HCT116 (cell line): Measurements from ENCODE around the gene STX12. TPM values are rescaled to one million over a fixed set of nuclear protein-coding genes. Genes with fewer than 3 reads are reported as not detected.

ENCODE experiments used
- ATAC-seq: fragments of 200-7000 bp; cut with Tn5 transposase; 2 replicates; pipeline ENCODE4 v1.9.1; 2020; ENCODE audit warnings: mild to moderate bottlenecking, moderate library complexity
- BruUV-seq: library from RNA; stranded (reverse); fragments of 400-500 nt; replicated peaks from 2 replicates; lab custom pipeline; 2021; lab: Mats Ljungman, UMichigan
- CTCF ChIA-PET: fragments of 300-600 bp; sonication (Branson Sonifier 250); formaldehyde crosslinking; loops from one replicate; lab custom pipeline; 2021; ENCODE audit warnings: antibody characterized with exemption; lab: Charles Lee
- POLR2A ChIA-PET: fragments of 300-600, 350-600 bp; sonication (Branson Sonifier 250); formaldehyde crosslinking; loops from one replicate; lab custom pipeline; 2021; ENCODE audit warnings: antibody characterized with exemption; lab: Charles Lee
- RAD21 ChIA-PET, 2 experiments: fragments of 300-600 bp; sonication (Branson Sonifier 250); formaldehyde crosslinking; loops; one replicate each; lab custom pipeline; 2023; ENCODE audit warnings: low total read pairs in 2 of 2; ENCODE audit not compliant: uncharacterized antibody in 2 of 2, unreplicated experiment in 2 of 2, low non-redundant PET in 1 of 2; lab: Charles Lee
- DNase-seq: peaks from one replicate; pipeline ENCODE4 v3.0.0-alpha.2; 2010; ENCODE audit warnings: low read depth, low spot score
- H2AFZ ChIP-seq: fragments of 200-600 bp; shearing (Covaris generic), sonication (generic); 2 replicates; pipeline ENCODE4 v1.6.1; 2017; ENCODE audit warnings: low read depth, mixed run types, mixed read lengths, antibody characterized with exemption, low read length; ENCODE audit not compliant: poor library complexity, severe bottlenecking
- H3K27ac ChIP-seq: 2 replicates; pipeline ENCODE4 v1.5.1; 2012; ENCODE audit warnings: low read depth, low read length
- H3K27me3 ChIP-seq: fragments of 200-600 bp; sonication (generic); 2 replicates; pipeline ENCODE4 v1.6.1; 2016; ENCODE audit warnings: mixed run types, low read length, mixed read lengths; ENCODE audit not compliant: insufficient read depth
- H3K36me3 ChIP-seq, 2 experiments: fragments of 200-500 bp in 1 of 2; fragments of 200-600 bp in 1 of 2; sonication (Bioruptor generic) in 1 of 2; sonication (generic) in 1 of 2; 2 replicates each; pipeline versions ENCODE4 v1.5.1 to v1.6.1; 2014 to 2016; ENCODE audit warnings: low read length in 2 of 2, inconsistent platforms in 1 of 2, mixed read lengths in 1 of 2, mixed run types in 1 of 2; ENCODE audit not compliant: insufficient read depth in 2 of 2, control insufficient read depth in 1 of 2
- H3K4me1 ChIP-seq, 2 experiments: fragments of 200-600 bp in 1 of 2; sonication (generic) in 1 of 2; 2 replicates each; pipeline versions ENCODE4 v1.5.1 to v1.6.1; 2012 to 2017; ENCODE audit warnings: low read length in 2 of 2, inconsistent platforms in 1 of 2, mild to moderate bottlenecking in 1 of 2, mixed read lengths in 1 of 2, mixed run types in 1 of 2, moderate library complexity in 1 of 2; ENCODE audit not compliant: insufficient read depth in 2 of 2, control insufficient read depth in 1 of 2
- H3K4me2 ChIP-seq: fragments of 200-600 bp; sonication (generic); 2 replicates; pipeline ENCODE4 v1.6.1; 2017; ENCODE audit warnings: mixed run types, low read length, mixed read lengths
- H3K4me3 ChIP-seq, 2 experiments: fragments of 200-600 bp in 1 of 2; sonication (generic) in 1 of 2; replicated peaks in 1 of 2; 2 replicates each; pipeline ENCODE4 v1.5.1; 2011 to 2016; ENCODE audit warnings: low read length in 2 of 2, control low read depth in 1 of 2, low read depth in 1 of 2, mild to moderate bottlenecking in 1 of 2, mixed read lengths in 1 of 2, mixed run types in 1 of 2
- H3K79me2 ChIP-seq: fragments of 200-600 bp; sonication (generic); 2 replicates; pipeline ENCODE4 v1.6.1; 2017; ENCODE audit warnings: mild to moderate bottlenecking, mixed run types, low read length, moderate library complexity, mixed read lengths; ENCODE audit not compliant: insufficient read depth
- H3K9ac ChIP-seq: fragments of 200-600 bp; sonication (generic); 2 replicates; pipeline ENCODE4 v1.6.1; 2016; ENCODE audit warnings: low read length, mixed read lengths
- H3K9me2 ChIP-seq: fragments of 200-600 bp; sonication (generic), shearing (Covaris generic); 2 replicates; pipeline ENCODE4 v1.6.1; 2017; ENCODE audit warnings: mixed run types, mild to moderate bottlenecking, moderate library complexity; ENCODE audit not compliant: insufficient read depth
- H3K9me3 ChIP-seq, 2 experiments: fragments of 200-500 bp in 1 of 2; fragments of 200-600 bp in 1 of 2; sonication (Bioruptor generic) in 1 of 2; sonication (generic) in 1 of 2; 2 replicates each; pipeline ENCODE4 v1.6.1; 2014 to 2017; ENCODE audit warnings: low read length in 2 of 2, mixed read lengths in 2 of 2, inconsistent platforms in 1 of 2, low read depth in 1 of 2, mild to moderate bottlenecking in 1 of 2, mixed run types in 1 of 2, moderate library complexity in 1 of 2; ENCODE audit not compliant: control insufficient read depth in 1 of 2, insufficient read depth in 1 of 2
- H4K20me1 ChIP-seq: fragments of 200-600 bp; sonication (generic), shearing (Covaris generic); 2 replicates; pipeline ENCODE4 v1.6.1; 2017; ENCODE audit warnings: mixed run types, mild to moderate bottlenecking, moderate library complexity; ENCODE audit not compliant: insufficient read depth
- CBX3 ChIP-seq: IDR thresholded peaks from 2 replicates; pipeline ENCODE4 v1.6.1; 2012; ENCODE audit warnings: low read depth
- ELF1 ChIP-seq: IDR thresholded peaks from 2 replicates; pipeline ENCODE4 v1.6.1; 2012; ENCODE audit warnings: low read depth, borderline replicate concordance
- EZH2 ChIP-seq: fragments of 200-600 bp; sonication (generic); IDR thresholded peaks from 2 replicates; pipeline ENCODE4 v1.6.1; 2017; ENCODE audit warnings: antibody characterized with exemption, mixed run types
- EZH2phosphoT487 ChIP-seq: fragments of 200-600 bp; IDR thresholded peaks from 2 replicates; pipeline ENCODE4 v1.6.1; 2018; ENCODE audit warnings: antibody characterized with exemption, borderline replicate concordance
- POLR2A ChIP-seq: IDR thresholded peaks from 2 replicates; pipeline ENCODE4 v1.7.0; 2011; ENCODE audit warnings: borderline replicate concordance; ENCODE audit not compliant: insufficient read depth, insufficient read length; ENCODE audit errors: extremely low read depth
- RAD21 ChIP-seq: IDR thresholded peaks from 2 replicates; pipeline ENCODE4 v1.6.1; 2012; ENCODE audit warnings: low read depth, mild to moderate bottlenecking
- TCF7L2 ChIP-seq: IDR thresholded peaks from 2 replicates; pipeline ENCODE4 v1.7.0; 2011; ENCODE audit warnings: borderline replicate concordance, inconsistent platforms; ENCODE audit not compliant: insufficient read depth, insufficient read length; ENCODE audit errors: extremely low read depth
- YY1 ChIP-seq: IDR thresholded peaks from 2 replicates; pipeline ENCODE4 v1.6.1; 2011; ENCODE audit warnings: low read length, low read depth, moderate library complexity, mild to moderate bottlenecking; ENCODE audit not compliant: insufficient replicate concordance; ENCODE audit errors: extremely low read depth
- intact Hi-C: fragments of 100-400 bp; cut with micrococcal nuclease; formaldehyde crosslinking; loops from 2 replicates; pipeline ENCODE4 v1.10.0; 2022
- total RNA-seq: library from RNA; stranded (reverse); gene quantifications from one replicate; pipeline ENCODE4 v1.2.1, GENCODE V29; 2021; ENCODE audit not compliant: unreplicated experiment
- TF ChIP-seq, protein P1 (sequence below): IDR thresholded peaks from 2 replicates; pipeline ENCODE4 v1.6.1; 2011; ENCODE audit warnings: mild to moderate bottlenecking, low read length, moderate library complexity; ENCODE audit not compliant: insufficient replicate concordance; ENCODE audit errors: extremely low read depth
- TF ChIP-seq, protein P2 (sequence below): IDR thresholded peaks from 2 replicates; pipeline ENCODE4 v1.6.1; 2012

STX12 gene
- total RNA-seq, 1 experiment from 2014 or later: 27.6 TPM

DNA sequence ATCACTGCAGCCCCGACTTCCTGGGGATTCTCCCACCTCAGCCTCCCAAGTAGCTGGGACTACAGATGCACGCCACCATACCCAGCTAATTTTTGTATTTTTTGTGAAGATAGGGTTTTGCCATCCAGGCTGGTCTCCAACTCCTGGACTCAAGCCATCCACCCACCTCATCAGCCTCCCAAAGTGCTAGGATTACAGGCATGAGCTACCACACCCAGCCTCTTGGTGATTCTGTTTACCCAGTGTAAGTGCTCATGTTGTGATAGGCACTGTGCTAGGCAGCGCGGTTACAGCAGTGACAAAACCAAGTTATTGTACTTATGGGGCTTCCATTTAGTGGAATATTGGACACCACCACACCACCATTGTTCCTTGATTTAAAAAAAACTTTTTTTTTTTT, 9.7 kb upstream of the STX12 start (continued):
- TF ChIP-seq RAD21: no peak
- TF ChIP-seq CBX3: no peak
- TF ChIP-seq EZH2phosphoT487: no peak

DNA sequence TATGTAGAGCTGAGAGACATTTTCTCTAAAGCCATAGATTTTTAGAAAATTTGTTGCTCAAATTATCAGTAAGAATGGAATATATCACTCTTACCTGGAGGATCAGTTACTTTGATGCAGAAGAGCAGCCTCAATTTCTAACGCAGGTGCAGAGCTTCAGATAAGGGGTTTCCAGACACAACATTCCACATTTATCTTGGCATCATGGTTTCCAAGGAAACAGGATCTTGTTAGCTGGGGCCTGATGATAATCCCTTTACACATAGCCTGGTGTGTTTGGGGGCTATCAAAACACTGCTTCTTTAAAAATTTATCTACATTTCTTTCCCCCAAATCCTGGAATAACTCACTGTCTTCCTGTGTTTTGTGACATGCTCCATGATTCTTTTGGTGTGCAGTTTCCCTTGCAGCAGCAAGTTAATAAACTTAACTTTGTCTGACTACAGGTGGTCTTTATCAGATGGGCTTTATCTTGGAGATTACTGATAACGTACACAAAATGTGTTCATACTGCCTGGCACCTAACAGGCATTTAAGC, 2.7 kb upstream of the STX12 start:
- H3K9ac ChIP-seq: no peak overlapping the region
- no peak for ATAC-seq
- TF ChIP-seq TCF7L2: no peak
- TF ChIP-seq, protein P1, sequence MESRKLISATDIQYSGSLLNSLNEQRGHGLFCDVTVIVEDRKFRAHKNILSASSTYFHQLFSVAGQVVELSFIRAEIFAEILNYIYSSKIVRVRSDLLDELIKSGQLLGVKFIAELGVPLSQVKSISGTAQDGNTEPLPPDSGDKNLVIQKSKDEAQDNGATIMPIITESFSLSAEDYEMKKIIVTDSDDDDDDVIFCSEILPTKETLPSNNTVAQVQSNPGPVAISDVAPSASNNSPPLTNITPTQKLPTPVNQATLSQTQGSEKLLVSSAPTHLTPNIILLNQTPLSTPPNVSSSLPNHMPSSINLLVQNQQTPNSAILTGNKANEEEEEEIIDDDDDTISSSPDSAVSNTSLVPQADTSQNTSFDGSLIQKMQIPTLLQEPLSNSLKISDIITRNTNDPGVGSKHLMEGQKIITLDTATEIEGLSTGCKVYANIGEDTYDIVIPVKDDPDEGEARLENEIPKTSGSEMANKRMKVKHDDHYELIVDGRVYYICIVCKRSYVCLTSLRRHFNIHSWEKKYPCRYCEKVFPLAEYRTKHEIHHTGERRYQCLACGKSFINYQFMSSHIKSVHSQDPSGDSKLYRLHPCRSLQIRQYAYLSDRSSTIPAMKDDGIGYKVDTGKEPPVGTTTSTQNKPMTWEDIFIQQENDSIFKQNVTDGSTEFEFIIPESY: no peak
- TF ChIP-seq, protein P2, sequence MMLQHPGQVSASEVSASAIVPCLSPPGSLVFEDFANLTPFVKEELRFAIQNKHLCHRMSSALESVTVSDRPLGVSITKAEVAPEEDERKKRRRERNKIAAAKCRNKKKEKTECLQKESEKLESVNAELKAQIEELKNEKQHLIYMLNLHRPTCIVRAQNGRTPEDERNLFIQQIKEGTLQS: no peak
- no peak for TF ChIP-seq POLR2A
- TF ChIP-seq EZH2: no peak
- TF ChIP-seq ELF1: no peak
- no peak for TF ChIP-seq YY1
- no peak for TF ChIP-seq EZH2phosphoT487
- no TSS peak for BruUV-seq
- ChIA-PET CTCF (no interaction called here), RAD21 (no interaction called here), POLR2A (no interaction called here)
- H3K27ac ChIP-seq: no peak overlapping the region
- H3K9me3 ChIP-seq: no peaks in the 10 kb centered on the region
- H3K27me3 ChIP-seq: no peaks in the 10 kb centered on the region
- no peak overlapping the region for H3K4me3 ChIP-seq
- intact Hi-C loops: no loop called here
- H4K20me1 ChIP-seq: no peaks in the 10 kb centered on the region
- peaks cover 4 to 13% of the 10 kb centered on the region in 2 experiments; a peak in 3 of 4 replicates for H3K4me1 ChIP-seq
- no peak for DNase-seq
- H3K4me2 ChIP-seq: no peak overlapping the region
- H3K36me3 ChIP-seq: no peaks in the 10 kb centered on the region
- H3K79me2 ChIP-seq: peaks cover 19% of the 10 kb centered on the region
- no peak overlapping the region for H2AFZ ChIP-seq
- H3K9me2 ChIP-seq: no peaks in the 10 kb centered on the region
